Endothelial cell of umbilical vein (primary cell): ENCODE measurements around the gene ALDOC. TPM values are rescaled to one million over a fixed set of nuclear protein-coding genes. Genes with fewer than 3 reads are reported as not detected.

Source experiments
- BruUV-seq: library from RNA; stranded (reverse); fragments of 400-500 nt; replicated peaks from 2 replicates; lab custom pipeline; 2021; lab: Mats Ljungman, UMichigan
- CTCF ChIA-PET: fragments of 300-600, 350-600 bp; sonication (Branson Sonifier 250); formaldehyde crosslinking; loops from one replicate; lab custom pipeline; 2021; ENCODE audit warnings: antibody characterized with exemption, inconsistent platforms; lab: Charles Lee
- POLR2A ChIA-PET: fragments of 300-600, 350-600 bp; sonication (Branson Sonifier 250); formaldehyde crosslinking; loops from one replicate; lab custom pipeline; 2021; ENCODE audit warnings: antibody characterized with exemption, inconsistent platforms; lab: Charles Lee
- DNase-seq: peaks from one replicate; pipeline ENCODE4 v3.0.0-alpha.2; 2011; ENCODE audit warnings: low read depth, low spot score
- FAIRE-seq: peaks from 2 replicates; lab custom pipeline; 2011; peaks lifted over from hg19 to GRCh38; lab: Jason Lieb, UNC
- H2AFZ ChIP-seq: 2 replicates; pipeline ENCODE4 v1.6.0; 2012; ENCODE audit warnings: low read depth, low read length, control low read depth, inconsistent platforms
- H3K27ac ChIP-seq: 2 replicates; pipeline ENCODE4 v1.5.1; 2011; ENCODE audit warnings: low read depth, mild to moderate bottlenecking, control low read depth, low read length, moderate library complexity; ENCODE audit not compliant: insufficient read depth
- H3K27me3 ChIP-seq, 2 experiments: 2 replicates each; pipeline versions ENCODE4 v1.6.0 to v1.6.1; 2011; ENCODE audit warnings: low read length in 2 of 2, mixed read lengths in 1 of 2; ENCODE audit not compliant: control insufficient read depth in 2 of 2, insufficient read depth in 2 of 2
- H3K36me3 ChIP-seq, 2 experiments: 2 replicates in 1 of 2; 3 replicates in 1 of 2; pipeline ENCODE4 v1.5.1; 2011; ENCODE audit warnings: low read length in 2 of 2, mild to moderate bottlenecking in 1 of 2, moderate library complexity in 1 of 2; ENCODE audit not compliant: control insufficient read depth in 2 of 2, insufficient read depth in 2 of 2; ENCODE audit errors: extremely low read depth in 1 of 2
- H3K4me1 ChIP-seq: 3 replicates; pipeline ENCODE4 v1.5.1; 2011; ENCODE audit warnings: mild to moderate bottlenecking, low read length; ENCODE audit not compliant: control insufficient read depth, insufficient read depth; ENCODE audit errors: extremely low read depth
- H3K4me2 ChIP-seq: 2 replicates; pipeline ENCODE4 v1.6.1; 2011; ENCODE audit warnings: low read length, control low read depth, mixed read lengths; ENCODE audit not compliant: insufficient read depth
- H3K4me3 ChIP-seq, 3 experiments: fragments of 200-600 bp in 1 of 3; sonication (generic), shearing (Covaris generic) in 1 of 3; replicated peaks in 1 of 3; 2 replicates each; pipeline ENCODE4 v1.5.1; 2011 to 2016; ENCODE audit warnings: control low read depth in 3 of 3, low read length in 3 of 3, mild to moderate bottlenecking in 2 of 3, inconsistent platforms in 1 of 3, low read depth in 1 of 3, moderate library complexity in 1 of 3; ENCODE audit not compliant: insufficient read depth in 1 of 3
- H3K79me2 ChIP-seq: 2 replicates; pipeline ENCODE4 v1.6.0; 2012; ENCODE audit warnings: low read length, inconsistent platforms; ENCODE audit not compliant: control insufficient read depth, insufficient read depth
- H3K9ac ChIP-seq: replicated peaks from 2 replicates; pipeline ENCODE3; 2011; ENCODE audit warnings: low read length, control low read depth; ENCODE audit not compliant: insufficient read depth; ENCODE audit errors: extremely low read depth
- H3K9me1 ChIP-seq: replicated peaks from 3 replicates; pipeline ENCODE4 v1.6.0; 2011; ENCODE audit warnings: mild to moderate bottlenecking, low read length; ENCODE audit not compliant: control insufficient read depth, insufficient read depth; ENCODE audit errors: extremely low read depth
- H3K9me3 ChIP-seq: replicated peaks from 2 replicates; pipeline ENCODE4 v1.5.1; 2012; ENCODE audit warnings: low read length, inconsistent platforms; ENCODE audit not compliant: control insufficient read depth, insufficient read depth
- H4K20me1 ChIP-seq: replicated peaks from 2 replicates; pipeline ENCODE3; 2011; ENCODE audit warnings: mild to moderate bottlenecking, low read length; ENCODE audit not compliant: control insufficient read depth, insufficient read depth; ENCODE audit errors: extremely low read depth
- EZH2 ChIP-seq: IDR thresholded peaks from 2 replicates; pipeline ENCODE4 v1.6.1; 2012; ENCODE audit warnings: borderline replicate concordance, low read depth, mild to moderate bottlenecking, moderate library complexity, low read length, inconsistent platforms; ENCODE audit not compliant: severe bottlenecking
- FOS ChIP-seq: IDR thresholded peaks from 2 replicates; pipeline ENCODE4 v1.6.1; 2011; ENCODE audit warnings: mild to moderate bottlenecking, low read length, moderate library complexity, borderline replicate concordance; ENCODE audit not compliant: insufficient read depth
- GATA2 ChIP-seq: IDR thresholded peaks from 2 replicates; pipeline ENCODE4 v1.7.0; 2011; ENCODE audit warnings: low read depth, mild to moderate bottlenecking, moderate library complexity, mixed read lengths, low read length; ENCODE audit not compliant: insufficient read length, insufficient read depth
- JUN ChIP-seq: IDR thresholded peaks from 2 replicates; pipeline ENCODE4 v1.6.1; 2011; ENCODE audit warnings: borderline replicate concordance, low read depth; ENCODE audit not compliant: insufficient read length, insufficient read depth
- MYC ChIP-seq: IDR thresholded peaks from one replicate; pipeline ENCODE4 v1.6.1; 2011; ENCODE audit warnings: mild to moderate bottlenecking, low read depth, low read length
- POLR2A ChIP-seq: IDR thresholded peaks from 2 replicates; pipeline ENCODE4 v1.6.1; 2012; ENCODE audit warnings: low read depth, mild to moderate bottlenecking, control low read depth, low read length
- POLR2AphosphoS5 ChIP-seq: IDR thresholded peaks from 2 replicates; pipeline ENCODE4 v1.6.1; 2012; ENCODE audit warnings: low read depth, mild to moderate bottlenecking, control low read depth, low read length, moderate library complexity; ENCODE audit not compliant: insufficient read depth
- dilution Hi-C: fragments of 300-500 bp; cut with MboI; formaldehyde crosslinking; loops from one replicate; pipeline ENCODE4 v1.15.0; 2019; ENCODE audit warnings: low sequenced_read_pairs; ENCODE audit not compliant: extremely low pct_ligation_motif_present
- intact Hi-C: fragments of 100-400 bp; cut with micrococcal nuclease; formaldehyde crosslinking; loops from one replicate; pipeline ENCODE4 v1.10.0; 2022
- polyA plus RNA-seq, 4 experiments: library from polyadenylated mRNA; depleted of rRNA in 3 of 4; stranded (reverse) in 3 of 4; unstranded in 1 of 4; fragments of >200 nt; gene quantifications; 2 replicates each; pipeline versions ENCODE4 v1.2.1 to v1.2.3, GENCODE V29; 2011 to 2012; ENCODE audit warnings: missing spikeins in 1 of 4
- total RNA-seq: library from RNA; stranded (reverse); gene quantifications from 2 replicates; pipeline ENCODE4 v1.2.3, GENCODE V29; 2021
- TF ChIP-seq, protein P1 (sequence below), 2 donors: IDR thresholded peaks; 1 replicate in 1 of 2; 2 replicates in 1 of 2; pipeline ENCODE4 v1.5.1; 2011; ENCODE audit warnings: low read length in 2 of 2, mild to moderate bottlenecking in 2 of 2, moderate library complexity in 2 of 2, control low read depth in 1 of 2, inconsistent platforms in 1 of 2, low read depth in 1 of 2; ENCODE audit not compliant: insufficient read depth in 1 of 2; ENCODE audit errors: extremely low read depth in 1 of 2
- TF ChIP-seq, protein P2 (sequence below): IDR thresholded peaks from 2 replicates; pipeline ENCODE4 v1.6.1; 2011; ENCODE audit not compliant: insufficient read depth, insufficient read length

Gene ALDOC
- total and polyA plus RNA-seq, 2 donors (not counting 3 experiments of a cell fraction or from before 2014, with no cell fraction given): 7.2 to 18.9 TPM

- CTCF ChIA-PET: no interaction called here
- intact Hi-C loops (no loop called here), dilution Hi-C loops (no loop called here)
- no peaks in the 10 kb centered on the region for H3K9me1 ChIP-seq
- H3K9me3 ChIP-seq: no peaks in the 10 kb centered on the region
- FAIRE-seq: no peak
- H3K79me2 ChIP-seq: no peaks in the 10 kb centered on the region
- no peak overlapping the region for H2AFZ ChIP-seq
- no peak overlapping the region for H3K4me3 ChIP-seq
- POLR2A ChIA-PET: no interaction called here
- TF ChIP-seq, protein P1, sequence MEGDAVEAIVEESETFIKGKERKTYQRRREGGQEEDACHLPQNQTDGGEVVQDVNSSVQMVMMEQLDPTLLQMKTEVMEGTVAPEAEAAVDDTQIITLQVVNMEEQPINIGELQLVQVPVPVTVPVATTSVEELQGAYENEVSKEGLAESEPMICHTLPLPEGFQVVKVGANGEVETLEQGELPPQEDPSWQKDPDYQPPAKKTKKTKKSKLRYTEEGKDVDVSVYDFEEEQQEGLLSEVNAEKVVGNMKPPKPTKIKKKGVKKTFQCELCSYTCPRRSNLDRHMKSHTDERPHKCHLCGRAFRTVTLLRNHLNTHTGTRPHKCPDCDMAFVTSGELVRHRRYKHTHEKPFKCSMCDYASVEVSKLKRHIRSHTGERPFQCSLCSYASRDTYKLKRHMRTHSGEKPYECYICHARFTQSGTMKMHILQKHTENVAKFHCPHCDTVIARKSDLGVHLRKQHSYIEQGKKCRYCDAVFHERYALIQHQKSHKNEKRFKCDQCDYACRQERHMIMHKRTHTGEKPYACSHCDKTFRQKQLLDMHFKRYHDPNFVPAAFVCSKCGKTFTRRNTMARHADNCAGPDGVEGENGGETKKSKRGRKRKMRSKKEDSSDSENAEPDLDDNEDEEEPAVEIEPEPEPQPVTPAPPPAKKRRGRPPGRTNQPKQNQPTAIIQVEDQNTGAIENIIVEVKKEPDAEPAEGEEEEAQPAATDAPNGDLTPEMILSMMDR (IDR thresholded peaks at IDR 0.05; ENCODE audit: extremely low read depth in 1 of 2, insufficient read depth in 1 of 2, low read depth in 1 of 2, low read length in 2 of 2): no peak
- TF ChIP-seq GATA2: no peak
- no peaks in the 10 kb centered on the region for H3K4me1 ChIP-seq
- H4K20me1 ChIP-seq: no peaks in the 10 kb centered on the region
- H3K36me3 ChIP-seq: no peaks in the 10 kb centered on the region
- no peak overlapping the region for H3K9ac ChIP-seq
- H3K27ac ChIP-seq: no peak overlapping the region
- no TSS peak for BruUV-seq
- H3K27me3 ChIP-seq: peaks cover 0 to 2% of the 10 kb centered on the region in 2 experiments
- no peak overlapping the region for H3K4me2 ChIP-seq
- no peak for DNase-seq
Measured at GRCh38 chr17:28532050-28532960, 44.4 kb downstream of the ALDOC start.

GRCh38 chr17:28530926-28531325 lies 45.8 kb downstream of the ALDOC start:
- Histone ChIP-seq H2AFZ (no peak overlapping the region), H4K20me1 (no peaks in the 10 kb centered on the region), H3K9ac (no peak overlapping the region), H3K4me3 (no peak overlapping the region), H3K9me3 (no peaks in the 10 kb centered on the region), H3K27ac (no peak overlapping the region), H3K27me3 (no peaks in the 10 kb centered on the region), H3K79me2 (no peaks in the 10 kb centered on the region), H3K36me3 (no peaks in the 10 kb centered on the region), H3K4me2 (no peak overlapping the region), H3K4me1 (no peaks in the 10 kb centered on the region), H3K9me1 (no peaks in the 10 kb centered on the region)
- dilution Hi-C loops: no loop called here
- TF ChIP-seq EZH2 (no peak), POLR2AphosphoS5 (no peak), POLR2A (no peak), JUN (no peak), MYC (no peak), GATA2 (no peak), FOS (no peak)
- TF ChIP-seq, protein P1 (IDR thresholded peaks at IDR 0.05; ENCODE audit: extremely low read depth in 1 of 2, insufficient read depth in 1 of 2, low read depth in 1 of 2, low read length in 2 of 2): no peak
- TF ChIP-seq, protein P2, sequence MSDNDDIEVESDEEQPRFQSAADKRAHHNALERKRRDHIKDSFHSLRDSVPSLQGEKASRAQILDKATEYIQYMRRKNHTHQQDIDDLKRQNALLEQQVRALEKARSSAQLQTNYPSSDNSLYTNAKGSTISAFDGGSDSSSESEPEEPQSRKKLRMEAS: no peak
- ChIA-PET POLR2A (no interaction called here), CTCF (interaction anchor here (0.9 kb wide), 1 partner anchor 10 kb away, joined by 4 read pairs; no protein-coding TSS in a partner anchor)
- DNase-seq (no peak), FAIRE-seq (no peak)
- intact Hi-C loops: loop anchor here (1.0 kb wide), 1 partner anchor 10 kb away; no protein-coding TSS in a partner anchor
- no TSS peak for BruUV-seq
